ENCODE data around the gene ATP1A4. TPM values are rescaled to one million over a fixed set of nuclear protein-coding genes. Genes with fewer than 3 reads are reported as not detected.
A peak's percentile ranks its signal among the peaks of the same experiment; 100 is the strongest.

Gene ATP1A4
- total and polyA plus RNA-seq, 9 of the 15 experiments (the other 6 are each of a cell fraction or from before 2014, with no cell fraction given), result 0.07 TPM; not detected in 8

DNA sequence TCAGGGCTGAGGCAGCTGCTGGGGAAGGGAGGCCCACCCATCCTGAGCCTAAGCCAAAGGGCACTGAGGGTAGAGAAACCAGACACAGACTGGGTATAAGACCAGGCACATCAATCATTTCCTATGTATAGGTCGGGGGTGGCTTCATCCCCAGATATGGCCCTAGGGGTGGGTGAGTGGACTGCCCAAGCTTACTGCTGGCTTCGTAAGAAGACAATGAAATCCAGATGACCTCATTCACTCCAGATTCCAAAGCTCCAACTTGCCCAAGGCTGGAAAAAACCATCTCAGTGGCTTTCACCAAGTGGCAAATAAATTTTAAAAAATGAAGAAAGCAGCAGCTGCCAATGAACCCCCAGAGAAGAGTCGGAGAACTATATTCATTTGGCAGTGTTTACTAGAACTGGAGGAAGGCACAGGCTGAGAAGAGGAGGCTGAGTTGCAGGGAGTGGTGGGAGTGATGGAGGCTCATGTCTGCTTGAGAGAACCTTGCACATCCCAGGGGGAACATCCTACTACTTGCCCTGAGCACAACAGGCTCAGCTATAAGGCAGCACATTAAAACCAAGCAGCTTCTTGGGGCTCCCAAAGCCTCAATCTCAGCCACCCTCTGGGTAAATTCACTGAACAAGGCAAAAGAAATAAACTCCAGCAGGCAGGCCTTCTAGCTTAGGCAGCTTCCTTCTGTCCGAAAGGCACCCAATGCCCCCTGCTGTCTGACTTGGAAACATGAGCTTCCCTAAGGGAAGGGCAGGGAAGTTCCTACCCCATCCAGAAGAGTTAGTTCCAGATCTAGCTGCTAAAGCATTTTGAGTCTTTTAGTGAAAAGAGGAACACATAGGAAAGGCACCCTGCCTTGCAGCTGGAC is 67.9 kb downstream of the ATP1A4 start:
- 80% methylated on average over 4 of the region's 4 CpGs for WGBS (ENCODE audit: insufficient coverage, low coverage, missing lambda C conversion rate)
- CTCF ChIA-PET (ENCODE audit: low intra/inter-chr PET ratio), result interaction anchor here (1.5 to 2.1 kb wide), 2 partner anchors 26 to 134 kb away, joined by 8 to 13 read pairs; no protein-coding TSS in a partner anchor
- TF ChIP-seq ZNF699 (CRISPR knock-in tag; IDR thresholded peaks at IDR 0.05; ENCODE audit: insufficient replicate concordance), result no peak
- no peak for TF ChIP-seq TRIM28 (IDR thresholded peaks at IDR 0.05)
- 0 out of 2 replicates have a peak, but pooled peaks have one; percentile 19 for TF ChIP-seq SMC3 (conservative IDR thresholded peaks at IDR 0.05; ENCODE audit: insufficient read depth, low read depth, low read length)
- TF ChIP-seq REST (IDR thresholded peaks at IDR 0.05; ENCODE audit: borderline replicate concordance), result peak; percentile 35; the same call in 1 of the 2 replicates
- TF ChIP-seq REST (CRISPR knock-in tag; IDR thresholded peaks at IDR 0.05; ENCODE audit: low read depth), result no peak
- peak; percentile 30 to 52; a peak in 3 of 4 replicates for TF ChIP-seq RAD21 (CRISPR knock-in tag; conservative IDR thresholded peaks at IDR 0.05 in 1 of 2, IDR thresholded peaks at IDR 0.05 in 1 of 2)
- TF ChIP-seq, protein P1, sequence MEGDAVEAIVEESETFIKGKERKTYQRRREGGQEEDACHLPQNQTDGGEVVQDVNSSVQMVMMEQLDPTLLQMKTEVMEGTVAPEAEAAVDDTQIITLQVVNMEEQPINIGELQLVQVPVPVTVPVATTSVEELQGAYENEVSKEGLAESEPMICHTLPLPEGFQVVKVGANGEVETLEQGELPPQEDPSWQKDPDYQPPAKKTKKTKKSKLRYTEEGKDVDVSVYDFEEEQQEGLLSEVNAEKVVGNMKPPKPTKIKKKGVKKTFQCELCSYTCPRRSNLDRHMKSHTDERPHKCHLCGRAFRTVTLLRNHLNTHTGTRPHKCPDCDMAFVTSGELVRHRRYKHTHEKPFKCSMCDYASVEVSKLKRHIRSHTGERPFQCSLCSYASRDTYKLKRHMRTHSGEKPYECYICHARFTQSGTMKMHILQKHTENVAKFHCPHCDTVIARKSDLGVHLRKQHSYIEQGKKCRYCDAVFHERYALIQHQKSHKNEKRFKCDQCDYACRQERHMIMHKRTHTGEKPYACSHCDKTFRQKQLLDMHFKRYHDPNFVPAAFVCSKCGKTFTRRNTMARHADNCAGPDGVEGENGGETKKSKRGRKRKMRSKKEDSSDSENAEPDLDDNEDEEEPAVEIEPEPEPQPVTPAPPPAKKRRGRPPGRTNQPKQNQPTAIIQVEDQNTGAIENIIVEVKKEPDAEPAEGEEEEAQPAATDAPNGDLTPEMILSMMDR (IDR thresholded peaks at IDR 0.05 in 2 of 3, conservative IDR thresholded peaks at IDR 0.05 in 1 of 3; ENCODE audit: insufficient read depth in 2 of 3, low read depth in 1 of 3, low read length in 3 of 3), result peak; percentile 22 to 40 (median 37); a peak in 3 of 6 replicates
- no peak for TF ChIP-seq XRCC4 (IDR thresholded peaks at IDR 0.05; ENCODE audit: extremely low read depth, insufficient read depth, insufficient read length)
- TF ChIP-seq XRCC5 (IDR thresholded peaks at IDR 0.05; ENCODE audit: low read depth, low read length), result no peak

More for the DNA sequence above, 67.9 kb downstream of the ATP1A4 start:
- DNase-seq (ENCODE audit: extremely low read depth in 1 of 4, low spot score in 3 of 4), result peak in 1 of 4 experiments; percentile 28
- intact Hi-C loops (cut with micrococcal nuclease), result no loop called here
- Histone ChIP-seq H3K4me2 (ENCODE audit: insufficient read depth, low read length) (no peak overlapping the region), H3K27me3 (ENCODE audit: control insufficient read depth in 2 of 2, insufficient read depth in 2 of 2, low read length in 2 of 2) (no peaks in the 10 kb centered on the region), H3K9me1 (ENCODE audit: control insufficient read depth, insufficient read depth, low read length) (no peaks in the 10 kb centered on the region), H3K9me3 (replicated peaks; ENCODE audit: control insufficient read depth, insufficient read depth, low read depth, low read length) (no peaks in the 10 kb centered on the region), H3K4me3 (no peak overlapping the region), H2AFZ (ENCODE audit: low read depth, low read length) (no peak overlapping the region), H3K27ac (ENCODE audit: extremely low read depth, low read depth, low read length) (no peak overlapping the region), H3K79me2 (ENCODE audit: control insufficient read depth, insufficient read depth, low read length) (no peaks in the 10 kb centered on the region), H3K36me3 (ENCODE audit: control insufficient read depth, insufficient read depth, low read length) (peaks cover 98% of the 10 kb centered on the region), H4K20me1 (replicated peaks; ENCODE audit: control insufficient read depth, insufficient read depth, low read length) (no peaks in the 10 kb centered on the region), H3K9ac (ENCODE audit: insufficient read depth in 1 of 2, low read depth in 2 of 2, low read length in 2 of 2) (no peak overlapping the region), H3K4me1 (replicated peaks in 1 of 2; ENCODE audit: control insufficient read depth in 2 of 2, insufficient read depth in 2 of 2, low read length in 2 of 2) (no peaks in the 10 kb centered on the region)
- ATAC-seq, result 0 out of 3 replicates have a peak, but pooled peaks have one; percentile 34
- BruUV-seq (replicated peaks), result no TSS peak
- peak; percentile 29 for FAIRE-seq
- POLR2A ChIA-PET, result interaction anchor here (0.6 to 4.0 kb wide), 14 partner anchors 10 to 197 kb away, joined by 3 to 41 read pairs (median 4); no protein-coding TSS in a partner anchor
- in situ Hi-C loops (cut with MboI), result no loop called here

All from K562 (cell line).